ENCODE data around the gene HTT. TPM values are rescaled to one million over a fixed set of nuclear protein-coding genes. Genes with fewer than 3 reads are reported as not detected.
A peak's percentile ranks its signal among the peaks of the same experiment; 100 is the strongest.

The HTT gene
- total RNA-seq, 2 donors from 2014 or later: 104 to 109 TPM

DNA sequence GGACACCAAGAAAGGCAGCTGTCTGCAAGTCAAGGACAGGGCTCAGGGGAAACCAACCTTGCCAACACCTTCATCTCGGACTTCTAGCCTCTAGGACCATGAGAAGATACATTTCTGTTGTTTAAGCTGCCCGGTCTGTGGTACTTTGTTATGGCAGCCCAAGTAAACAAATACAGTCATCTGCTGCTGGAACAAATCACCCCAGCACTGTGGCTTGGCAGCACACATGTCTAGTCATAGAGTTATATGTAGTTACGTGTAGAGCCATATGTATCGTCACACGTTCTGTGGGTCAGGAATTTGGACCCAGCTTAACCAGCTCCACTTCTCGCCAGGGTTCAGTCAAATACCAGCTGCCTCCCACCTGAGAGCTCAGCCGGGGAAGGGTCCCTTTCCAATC lies 2.7 kb upstream of the HTT start:
- Mint-ChIP-seq H3K36me3 (ENCODE audit: low read depth) (no peaks in the 10 kb centered on the region), H3K27ac (no peak overlapping the region), H3K27me3 (ENCODE audit: insufficient read depth) (peaks cover 7% of the 10 kb centered on the region), H3K4me1 (peaks cover 10% of the 10 kb centered on the region), H3K4me3 (no peak overlapping the region), H3K9me3 (no peaks in the 10 kb centered on the region)
- H3K27ac ChIP-seq (ENCODE audit: low read depth, low read length): no peak overlapping the region
- 94 to 95% methylated on average over 7 of the region's 7 CpGs for WGBS, 2 experiments (ENCODE audit: insufficient coverage in 1 of 2, insufficient read length in 1 of 2)
- no peaks in the 10 kb centered on the region for H3K9me3 ChIP-seq (ENCODE audit: control insufficient read depth, low read length)
- no peaks in the 10 kb centered on the region for H3K27me3 ChIP-seq (ENCODE audit: control insufficient read depth, insufficient read depth, low read length, poor library complexity, severe bottlenecking)
- TF ChIP-seq, protein P1, sequence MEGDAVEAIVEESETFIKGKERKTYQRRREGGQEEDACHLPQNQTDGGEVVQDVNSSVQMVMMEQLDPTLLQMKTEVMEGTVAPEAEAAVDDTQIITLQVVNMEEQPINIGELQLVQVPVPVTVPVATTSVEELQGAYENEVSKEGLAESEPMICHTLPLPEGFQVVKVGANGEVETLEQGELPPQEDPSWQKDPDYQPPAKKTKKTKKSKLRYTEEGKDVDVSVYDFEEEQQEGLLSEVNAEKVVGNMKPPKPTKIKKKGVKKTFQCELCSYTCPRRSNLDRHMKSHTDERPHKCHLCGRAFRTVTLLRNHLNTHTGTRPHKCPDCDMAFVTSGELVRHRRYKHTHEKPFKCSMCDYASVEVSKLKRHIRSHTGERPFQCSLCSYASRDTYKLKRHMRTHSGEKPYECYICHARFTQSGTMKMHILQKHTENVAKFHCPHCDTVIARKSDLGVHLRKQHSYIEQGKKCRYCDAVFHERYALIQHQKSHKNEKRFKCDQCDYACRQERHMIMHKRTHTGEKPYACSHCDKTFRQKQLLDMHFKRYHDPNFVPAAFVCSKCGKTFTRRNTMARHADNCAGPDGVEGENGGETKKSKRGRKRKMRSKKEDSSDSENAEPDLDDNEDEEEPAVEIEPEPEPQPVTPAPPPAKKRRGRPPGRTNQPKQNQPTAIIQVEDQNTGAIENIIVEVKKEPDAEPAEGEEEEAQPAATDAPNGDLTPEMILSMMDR (conservative IDR thresholded peaks at IDR 0.05): no peak
- H3K4me1 ChIP-seq (ENCODE audit: control insufficient read depth, insufficient read depth, low read length): peaks cover 3% of the 10 kb centered on the region
- no peak for DNase-seq
- H3K36me3 ChIP-seq (ENCODE audit: control insufficient read depth, insufficient read depth, low read length): no peaks in the 10 kb centered on the region
- H3K9ac ChIP-seq (ENCODE audit: extremely low read depth, low read length, poor library complexity, severe bottlenecking): no peak overlapping the region
- H3K4me3 ChIP-seq (ENCODE audit: low read length): no peak overlapping the region

DNA sequence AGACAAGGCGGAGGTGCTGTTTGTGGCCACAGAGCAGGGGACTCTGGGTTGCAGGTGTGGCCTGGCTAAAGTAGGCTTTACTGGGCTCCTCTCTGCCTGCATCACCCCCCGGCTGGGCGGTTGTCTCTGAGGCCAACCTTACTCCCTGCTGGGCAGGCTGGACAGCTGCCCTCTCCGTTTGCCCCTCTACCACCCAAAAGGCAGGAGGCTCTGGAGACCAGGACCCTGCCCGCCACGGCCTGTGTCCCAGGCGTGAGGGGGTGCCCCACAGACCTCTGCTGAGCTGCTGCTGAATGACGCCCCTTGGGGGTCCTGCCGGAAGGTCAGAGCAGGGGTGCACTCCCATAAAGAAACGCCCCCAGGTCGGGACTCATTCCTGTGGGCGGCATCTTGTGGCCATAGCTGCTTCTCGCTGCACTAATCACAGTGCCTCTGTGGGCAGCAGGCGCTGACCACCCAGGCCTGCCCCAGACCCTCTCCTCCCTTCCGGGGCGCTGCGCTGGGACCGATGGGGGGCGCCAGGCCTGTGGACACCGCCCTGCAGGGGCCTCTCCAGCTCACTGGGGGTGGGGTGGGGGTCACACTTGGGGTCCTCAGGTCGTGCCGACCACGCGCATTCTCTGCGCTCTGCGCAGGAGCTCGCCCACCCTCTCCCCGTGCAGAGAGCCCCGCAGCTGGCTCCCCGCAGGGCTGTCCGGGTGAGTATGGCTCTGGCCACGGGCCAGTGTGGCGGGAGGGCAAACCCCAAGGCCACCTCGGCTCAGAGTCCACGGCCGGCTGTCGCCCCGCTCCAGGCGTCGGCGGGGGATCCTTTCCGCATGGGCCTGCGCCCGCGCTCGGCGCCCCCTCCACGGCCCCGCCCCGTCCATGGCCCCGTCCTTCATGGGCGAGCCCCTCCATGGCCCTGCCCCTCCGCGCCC lies 1.1 kb upstream of the HTT start:
- DNase-seq: no peak
- no peaks in the 10 kb centered on the region for H3K27me3 ChIP-seq (ENCODE audit: control insufficient read depth, insufficient read depth, low read length, poor library complexity, severe bottlenecking)
- peaks cover 5% of the 10 kb centered on the region for H3K36me3 ChIP-seq (ENCODE audit: control insufficient read depth, insufficient read depth, low read length)
- no peak overlapping the region for H3K27ac Mint-ChIP-seq
- no peaks in the 10 kb centered on the region for H3K9me3 ChIP-seq (ENCODE audit: control insufficient read depth, low read length)
- WGBS, 2 experiments (ENCODE audit: insufficient coverage in 1 of 2, insufficient read length in 1 of 2): 22 to 33% methylated on average over 18 to 52 of the region's 54 CpGs
- H3K4me1 ChIP-seq (ENCODE audit: control insufficient read depth, insufficient read depth, low read length): peaks cover 3% of the 10 kb centered on the region
- H3K4me1 Mint-ChIP-seq: peaks cover 14% of the 10 kb centered on the region
- TF ChIP-seq, protein P1 (conservative IDR thresholded peaks at IDR 0.05): peak; percentile 49
- peak overlapping the region; percentile 81 for H3K4me3 ChIP-seq (ENCODE audit: low read length)
- H3K9me3 Mint-ChIP-seq: no peaks in the 10 kb centered on the region
- no peak overlapping the region for H3K27ac ChIP-seq (ENCODE audit: low read depth, low read length)
- H3K9ac ChIP-seq (ENCODE audit: extremely low read depth, low read length, poor library complexity, severe bottlenecking): no peak overlapping the region
- H3K36me3 Mint-ChIP-seq (ENCODE audit: low read depth): peaks cover 2% of the 10 kb centered on the region
- peaks cover 3% of the 10 kb centered on the region for H3K27me3 Mint-ChIP-seq (ENCODE audit: insufficient read depth)
- H3K4me3 Mint-ChIP-seq: peak overlapping the region; percentile 88

DNA sequence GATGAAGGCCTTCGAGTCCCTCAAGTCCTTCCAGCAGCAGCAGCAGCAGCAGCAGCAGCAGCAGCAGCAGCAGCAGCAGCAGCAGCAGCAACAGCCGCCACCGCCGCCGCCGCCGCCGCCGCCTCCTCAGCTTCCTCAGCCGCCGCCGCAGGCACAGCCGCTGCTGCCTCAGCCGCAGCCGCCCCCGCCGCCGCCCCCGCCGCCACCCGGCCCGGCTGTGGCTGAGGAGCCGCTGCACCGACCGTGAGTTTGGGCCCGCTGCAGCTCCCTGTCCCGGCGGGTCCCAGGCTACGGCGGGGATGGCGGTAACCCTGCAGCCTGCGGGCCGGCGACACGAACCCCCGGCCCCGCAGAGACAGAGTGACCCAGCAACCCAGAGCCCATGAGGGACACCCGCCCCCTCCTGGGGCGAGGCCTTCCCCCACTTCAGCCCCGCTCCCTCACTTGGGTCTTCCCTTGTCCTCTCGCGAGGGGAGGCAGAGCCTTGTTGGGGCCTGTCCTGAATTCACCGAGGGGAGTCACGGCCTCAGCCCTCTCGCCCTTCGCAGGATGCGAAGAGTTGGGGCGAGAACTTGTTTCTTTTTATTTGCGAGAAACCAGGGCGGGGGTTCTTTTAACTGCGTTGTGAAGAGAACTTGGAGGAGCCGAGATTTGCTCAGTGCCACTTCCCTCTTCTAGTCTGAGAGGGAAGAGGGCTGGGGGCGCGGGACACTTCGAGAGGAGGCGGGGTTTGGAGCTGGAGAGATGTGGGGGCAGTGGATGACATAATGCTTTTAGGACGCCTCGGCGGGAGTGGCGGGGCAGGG lies 568 bp downstream of the HTT start:
- TF ChIP-seq, protein P1 (conservative IDR thresholded peaks at IDR 0.05): no peak
- peak overlapping the region; percentile 88 for H3K4me3 Mint-ChIP-seq
- Histone ChIP-seq H3K27me3 (ENCODE audit: control insufficient read depth, insufficient read depth, low read length, poor library complexity, severe bottlenecking) (no peaks in the 10 kb centered on the region), H3K36me3 (ENCODE audit: control insufficient read depth, insufficient read depth, low read length) (peaks cover 11% of the 10 kb centered on the region), H3K9ac (ENCODE audit: extremely low read depth, low read length, poor library complexity, severe bottlenecking) (peak overlapping the region; percentile 95), H3K9me3 (ENCODE audit: control insufficient read depth, low read length) (no peaks in the 10 kb centered on the region), H3K27ac (ENCODE audit: low read depth, low read length) (peak overlapping the region; percentile 89), H3K4me1 (ENCODE audit: control insufficient read depth, insufficient read depth, low read length) (peaks cover 3% of the 10 kb centered on the region), H3K4me3 (ENCODE audit: low read length) (peak overlapping the region; percentile 96)
- WGBS, 2 experiments (ENCODE audit: insufficient coverage in 1 of 2, insufficient read length in 1 of 2): 0% methylated on average over 7 to 60 of the region's 60 CpGs
- H3K36me3 Mint-ChIP-seq (ENCODE audit: low read depth): peaks cover 3% of the 10 kb centered on the region
- no peaks in the 10 kb centered on the region for H3K9me3 Mint-ChIP-seq
- H3K27ac Mint-ChIP-seq: peak overlapping the region; percentile 99
- peaks cover 3% of the 10 kb centered on the region for H3K27me3 Mint-ChIP-seq (ENCODE audit: insufficient read depth)
- peaks cover 14% of the 10 kb centered on the region for H3K4me1 Mint-ChIP-seq
- peak; percentile 93 for DNase-seq
